GM19023 (cell line): Measurements from ENCODE around the gene USP7.

Source experiments
- ATAC-seq: cut with Tn5 transposase; IDR thresholded peaks from one replicate; pipeline ENCODE4 v1.9.1; 2021; ENCODE audit warnings: mild to moderate bottlenecking, moderate library complexity; ENCODE audit not compliant: unreplicated experiment

The USP7 gene

DNA sequence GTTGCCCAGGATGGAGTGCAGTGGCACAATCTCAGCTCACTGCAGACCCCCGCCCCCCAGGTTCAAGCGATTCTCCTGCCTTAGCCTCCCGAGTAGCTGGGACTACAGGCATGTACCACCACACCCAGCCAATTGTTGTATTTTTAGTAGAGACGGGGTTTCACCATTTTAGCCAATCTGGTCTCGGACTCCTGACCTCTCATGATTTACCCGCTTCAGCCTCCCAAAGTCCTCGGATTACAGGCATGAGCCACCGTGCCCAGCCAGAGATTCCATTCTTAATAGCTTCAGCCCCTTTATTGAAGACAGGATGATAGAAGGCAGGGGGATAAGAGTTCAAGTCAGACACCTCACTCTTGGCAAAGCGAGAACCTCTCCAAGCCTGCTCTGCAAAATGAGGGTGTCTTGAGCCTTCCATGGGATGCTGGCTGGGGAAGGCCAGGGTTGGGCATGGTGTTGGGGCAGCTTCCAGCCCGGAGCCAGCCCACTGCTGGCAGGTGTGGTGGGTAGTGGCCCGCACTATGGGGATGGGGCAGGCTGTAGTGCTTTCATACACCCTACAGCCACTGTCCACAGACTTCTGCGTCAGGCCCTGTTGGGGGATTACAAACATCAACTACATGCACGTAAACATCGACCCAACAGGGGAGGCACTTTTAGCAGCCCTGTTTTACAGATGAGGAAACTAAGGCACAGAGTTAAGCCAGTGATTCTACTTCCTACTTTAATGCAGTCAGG lies 98.4 kb downstream of the USP7 start:
- no peak for ATAC-seq

DNA sequence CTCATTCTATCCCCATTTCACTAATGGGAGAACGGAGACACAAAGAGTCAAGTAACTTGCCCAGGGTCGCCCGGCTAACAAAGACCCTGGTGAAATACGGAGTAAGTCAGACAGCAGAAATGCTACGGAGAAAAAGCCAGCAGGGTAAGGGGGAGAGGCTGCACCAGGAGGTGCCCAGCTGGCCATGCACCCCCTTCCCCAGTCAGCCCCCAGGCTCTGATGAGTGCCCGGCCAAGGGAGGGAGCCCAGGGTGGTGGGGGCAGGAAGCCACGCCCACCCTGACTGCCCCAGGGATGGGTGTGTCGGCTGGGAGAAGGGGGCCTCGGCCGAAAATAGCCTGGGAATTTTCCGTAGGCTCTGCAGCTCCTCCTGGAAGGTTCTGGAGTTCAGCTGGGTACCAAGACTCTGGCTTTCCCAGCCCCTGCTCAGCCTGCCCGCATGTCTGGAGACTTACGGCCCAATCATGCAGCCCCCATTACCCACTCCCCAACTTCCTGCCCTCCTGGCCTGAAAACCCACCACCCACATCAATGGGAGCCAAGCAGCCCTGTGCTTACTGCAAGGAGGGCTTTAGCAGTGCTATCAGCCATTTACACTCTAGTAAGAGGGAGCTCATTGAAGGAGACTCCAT lies 99.1 kb downstream of the USP7 start:
- ATAC-seq: no peak

DNA sequence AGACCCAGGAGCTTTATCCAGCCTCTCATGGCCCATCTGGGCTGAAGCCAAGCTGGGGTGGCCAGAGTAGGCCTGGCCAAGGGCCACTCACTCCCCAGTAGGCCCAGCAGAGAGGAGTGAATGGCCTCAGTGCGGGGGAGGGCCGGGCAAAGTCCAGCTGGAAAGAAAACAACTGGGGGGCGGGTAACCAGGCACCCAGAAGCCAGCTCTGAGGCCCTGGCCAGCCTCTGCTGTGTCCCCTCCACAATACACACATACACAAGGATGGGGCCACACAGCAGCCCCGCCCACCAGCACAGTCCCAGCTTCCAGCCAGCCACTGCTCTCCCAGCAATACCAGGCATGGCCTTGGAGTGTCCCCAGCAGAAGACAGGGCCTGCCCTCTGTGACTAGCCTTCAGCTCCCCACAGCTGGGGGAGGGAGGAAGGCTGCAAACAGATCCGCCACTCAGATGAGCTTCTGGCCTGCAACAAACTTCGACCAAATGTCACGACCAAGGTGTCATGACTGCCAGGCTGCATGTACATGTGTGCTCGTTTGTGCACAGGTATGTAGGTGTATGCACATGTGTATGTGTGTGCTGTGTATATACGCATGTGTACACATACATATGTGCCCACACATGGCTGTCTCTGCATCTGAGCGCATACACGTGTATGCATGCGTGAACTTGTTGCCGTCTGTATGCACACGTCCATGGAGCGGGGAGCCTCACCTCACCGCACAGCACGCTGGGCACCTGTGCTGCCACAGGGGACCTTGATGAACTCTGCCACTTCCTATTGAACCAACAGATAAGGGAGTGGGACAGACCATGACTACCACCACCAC lies 99.9 kb downstream of the USP7 start:
- no peak for ATAC-seq

DNA sequence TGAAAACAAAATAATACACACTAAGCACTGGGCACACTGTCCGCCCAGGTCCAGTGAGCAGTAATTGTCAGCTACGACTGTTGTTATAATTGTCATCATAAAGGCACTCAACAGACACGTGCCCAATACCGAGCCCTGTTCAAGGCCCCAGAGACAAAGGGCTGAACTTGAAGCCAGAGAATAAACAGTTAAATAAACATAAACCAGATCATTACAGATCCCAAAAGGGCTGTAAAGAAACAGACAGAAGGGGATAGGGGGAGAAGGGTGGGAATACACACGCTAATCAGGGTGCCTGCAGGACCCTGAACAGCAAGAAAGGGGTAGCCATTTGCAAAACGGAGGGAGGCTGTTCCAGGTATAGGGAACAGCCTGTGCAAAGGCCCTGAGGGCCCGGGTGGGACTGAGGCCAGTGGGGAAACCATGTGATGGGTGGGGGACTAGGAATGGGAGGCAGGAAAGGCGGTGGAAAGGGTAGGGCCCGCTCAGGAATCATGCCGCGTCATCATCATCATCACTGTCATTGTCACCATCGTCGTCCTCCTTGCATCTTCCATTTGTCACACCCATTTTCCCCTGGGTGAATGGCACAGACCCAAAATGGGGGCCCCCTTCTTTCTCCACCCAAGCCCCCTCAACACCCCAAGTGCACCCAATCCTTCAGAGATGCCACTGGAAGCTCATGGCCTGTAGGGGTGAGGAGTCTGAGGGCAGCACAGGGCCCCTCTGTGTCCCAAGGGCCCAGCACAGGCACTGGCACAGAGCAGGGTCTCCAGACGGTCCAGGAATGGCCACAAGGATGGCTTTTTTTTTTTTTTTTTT lies 101.2 kb downstream of the USP7 start:
- ATAC-seq: no peak

GRCh38 chr16:8861563-8862308 lies 102.0 kb downstream of the USP7 start:
- no peak for ATAC-seq

DNA sequence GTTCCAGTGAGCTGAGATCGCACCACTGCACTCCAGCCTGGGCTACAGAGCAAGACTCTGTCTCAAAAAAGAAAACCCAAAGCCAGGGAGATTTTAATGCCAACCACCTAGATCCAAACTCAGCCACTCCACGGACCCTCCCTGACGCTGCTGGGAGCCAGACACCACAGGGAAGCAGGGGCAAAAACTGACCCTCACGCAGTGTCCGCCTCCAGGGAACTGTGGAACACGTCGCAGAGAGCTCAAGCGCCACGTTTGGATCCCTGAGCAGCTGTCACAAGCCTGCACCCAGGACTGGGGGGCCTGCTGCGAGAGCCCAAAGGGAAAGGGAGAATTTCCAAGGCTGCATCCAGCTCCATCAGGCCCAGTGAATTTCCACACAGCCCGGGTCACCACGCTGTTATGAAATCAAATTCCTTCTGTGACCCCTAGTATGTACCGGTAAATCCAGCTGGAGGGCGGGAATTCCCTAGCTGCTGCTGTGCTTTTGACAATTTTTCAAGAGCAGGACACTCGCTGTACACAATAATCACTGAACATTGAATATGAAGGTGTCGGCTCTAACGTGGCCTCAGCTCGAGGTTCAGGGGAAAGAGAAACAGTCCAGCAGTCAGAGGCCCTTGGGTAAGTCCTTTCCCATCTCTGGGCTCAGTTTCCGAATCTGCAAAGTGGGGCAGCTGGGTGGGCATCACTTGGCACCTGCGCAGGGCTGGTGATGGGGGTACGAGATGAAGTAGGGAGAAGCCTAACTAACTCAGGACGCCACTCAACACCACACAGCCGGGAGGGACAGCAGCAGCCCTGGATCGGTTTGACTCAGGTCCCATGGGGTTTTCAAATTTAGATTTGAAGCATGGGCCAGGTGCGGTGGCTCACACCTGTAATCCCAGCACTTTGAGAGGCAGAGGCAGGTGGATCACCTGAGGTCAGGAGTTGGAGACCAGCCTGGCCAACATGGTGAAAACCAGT lies 103.5 kb downstream of the USP7 start:
- no peak for ATAC-seq

DNA sequence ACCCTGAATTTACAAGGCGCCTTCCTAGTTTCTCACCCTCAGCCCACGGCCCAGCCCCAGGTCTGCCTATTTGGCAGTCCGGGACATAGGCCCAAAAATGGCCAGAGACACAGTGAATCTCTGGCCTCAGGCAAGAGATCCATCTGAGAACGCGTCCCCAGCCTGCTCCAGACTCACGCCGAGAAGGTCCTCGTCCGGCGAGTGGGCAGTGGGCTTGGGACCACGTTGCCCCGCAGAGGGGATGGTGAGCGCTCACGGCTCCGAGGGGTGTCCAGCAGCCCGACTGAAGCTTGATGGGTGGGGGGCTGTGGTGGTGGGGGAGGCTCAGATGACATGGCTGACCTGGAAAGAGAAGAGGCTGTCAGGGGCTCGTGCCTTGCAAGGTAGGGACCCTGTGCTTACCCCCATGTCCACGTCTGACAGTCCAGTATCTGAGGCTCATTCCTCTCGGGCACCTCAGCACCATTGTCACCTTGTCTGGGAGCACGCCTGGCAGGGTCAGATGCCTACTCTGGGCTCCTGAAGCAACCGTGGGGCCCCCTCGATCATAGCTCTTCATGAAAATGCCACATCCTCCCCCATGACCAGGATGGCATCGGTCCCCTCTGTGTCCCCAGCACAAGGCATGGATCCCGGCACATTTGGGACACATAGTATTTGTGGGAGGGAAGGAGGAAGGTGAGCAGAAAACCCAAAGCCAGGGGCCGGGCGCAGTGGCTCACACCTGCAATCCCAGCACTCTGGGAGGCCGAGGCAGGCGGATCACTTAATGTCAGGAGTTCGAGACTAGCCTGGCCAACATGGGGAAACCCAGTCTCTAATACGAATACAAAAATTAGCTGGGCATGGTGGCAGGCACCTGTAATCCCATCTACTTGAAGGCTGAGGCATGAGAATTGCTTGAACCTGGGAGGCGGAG lies 104.5 kb downstream of the USP7 start:
- ATAC-seq: no peak

DNA sequence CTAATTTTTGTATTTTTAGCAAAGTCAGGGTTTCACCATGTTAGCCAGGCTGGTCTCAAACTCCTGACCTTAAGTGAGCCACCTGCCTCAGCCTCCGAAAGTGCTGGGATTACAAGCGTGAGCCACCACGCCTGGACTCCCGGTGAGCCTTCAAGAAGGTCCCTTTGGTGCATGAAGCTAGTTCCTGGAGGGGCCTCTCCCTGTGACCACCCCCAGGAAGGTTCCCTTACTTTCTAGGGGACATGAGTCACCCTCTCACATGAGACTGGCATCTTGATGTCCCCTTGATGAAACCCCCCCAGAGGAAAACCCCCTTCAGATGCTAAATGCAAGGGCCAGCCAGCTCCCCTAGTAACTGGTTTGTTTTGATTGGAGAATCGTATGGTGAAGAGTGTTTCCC lies 107.7 kb downstream of the USP7 start:
- no peak for ATAC-seq

GRCh38 chr16:8855051-8855786 lies 108.5 kb downstream of the USP7 start:
- ATAC-seq: no peak

- no peak for ATAC-seq
Observed at GRCh38 chr16:8854298-8854948, 109.3 kb downstream of the USP7 start.

- ATAC-seq: no peak
Observed at GRCh38 chr16:8853611-8854010, 110.1 kb downstream of the USP7 start.

GRCh38 chr16:8853150-8853549 lies 110.6 kb downstream of the USP7 start:
- ATAC-seq: no peak

- no peak for ATAC-seq
Observed at GRCh38 chr16:8852534-8852933, 111.2 kb downstream of the USP7 start.

GRCh38 chr16:8851761-8852403 lies 111.8 kb downstream of the USP7 start:
- no peak for ATAC-seq

GRCh38 chr16:8850279-8850885 lies 113.3 kb downstream of the USP7 start:
- no peak for ATAC-seq

DNA sequence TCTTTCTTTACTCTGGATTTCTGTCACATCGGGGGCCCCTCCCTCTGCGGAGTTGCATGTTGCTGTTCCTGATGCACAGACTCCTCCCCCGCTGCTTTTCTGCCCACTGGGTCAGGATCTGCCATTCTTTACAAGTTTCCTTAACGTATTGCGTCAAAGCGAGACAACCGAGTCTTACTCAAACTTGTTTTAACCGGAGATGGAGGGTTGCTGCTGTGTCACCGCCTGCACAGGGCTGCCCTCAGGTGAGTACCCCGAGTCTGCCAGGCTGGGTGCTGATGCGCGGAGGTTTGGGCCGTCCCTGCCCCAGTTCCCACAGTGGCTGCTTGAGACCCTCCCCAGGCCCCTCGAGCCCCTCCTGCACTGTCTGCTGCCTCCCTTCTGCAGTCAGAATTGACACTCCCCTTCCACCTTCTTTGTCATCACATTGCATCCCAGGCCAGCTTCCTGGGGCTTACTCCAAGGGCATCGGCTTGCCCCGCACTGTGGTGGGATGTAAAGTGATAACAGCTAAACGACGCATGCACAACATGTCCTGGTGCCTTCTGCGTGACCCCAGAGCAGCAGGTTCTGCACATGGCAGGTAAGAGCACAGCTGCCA lies 114.2 kb downstream of the USP7 start:
- ATAC-seq: no peak
